GM21576 (cell line): ENCODE data around the gene COX6B1.
A peak's percentile ranks its signal among the peaks of the same experiment; 100 is the strongest.
"Not testable (repeated sequence)": the region's sequence is repeated elsewhere in the genome, so short reads cannot be mapped to it uniquely, and the experiment has no call there.

ENCODE experiments used
- ATAC-seq: cut with Tn5 transposase; IDR thresholded peaks from one replicate; pipeline ENCODE4 v1.9.1; 2021; ENCODE audit warnings: mild to moderate bottlenecking, moderate library complexity; ENCODE audit not compliant: unreplicated experiment

COX6B1 gene

GRCh38 chr19:35633727-35634440 lies 14.2 kb upstream of the COX6B1 start:
- no peak for ATAC-seq

GRCh38 chr19:35636651-35637050 lies 11.5 kb upstream of the COX6B1 start:
- ATAC-seq = no peak

- ATAC-seq = no peak
Measured at GRCh38 chr19:35637165-35637564, 11.0 kb upstream of the COX6B1 start.

GRCh38 chr19:35639321-35639639 lies 8.8 kb upstream of the COX6B1 start:
- no peak for ATAC-seq

- ATAC-seq = no peak
Measured at GRCh38 chr19:35639863-35640262, 8.3 kb upstream of the COX6B1 start.

GRCh38 chr19:35641515-35642151 lies 6.5 kb upstream of the COX6B1 start, which contains the start of gene ETV2:
Gene ETV2 (plus strand): TSS chr19:35641745. CDS start chr19:35642461, 716 bp downstream.
- ATAC-seq = no peak

GRCh38 chr19:35642312-35642711 lies 5.8 kb upstream of the COX6B1 start:
- no peak for ATAC-seq

GRCh38 chr19:35642798-35643254 lies 5.3 kb upstream of the COX6B1 start:
- no peak for ATAC-seq

- ATAC-seq = peak; percentile 28
Measured at GRCh38 chr19:35643255-35644205, 4.6 kb upstream of the COX6B1 start.

GRCh38 chr19:35644206-35644986 lies 3.7 kb upstream of the COX6B1 start:
- peak; percentile 60 for ATAC-seq

GRCh38 chr19:35644987-35645679 lies 3.0 kb upstream of the COX6B1 start:
- no peak for ATAC-seq

- ATAC-seq = no peak
Measured at GRCh38 chr19:35645680-35646511, 2.2 kb upstream of the COX6B1 start.

- no peak for ATAC-seq
Measured at GRCh38 chr19:35650581-35650980, 2.5 kb downstream of the COX6B1 start.

GRCh38 chr19:35654828-35655227 lies 6.7 kb downstream of the COX6B1 start:
- not testable (repeated sequence) for ATAC-seq

- ATAC-seq = no peak
Measured at GRCh38 chr19:35655600-35655999, 7.5 kb downstream of the COX6B1 start.

GRCh38 chr19:35656700-35657099 lies 8.6 kb downstream of the COX6B1 start:
- ATAC-seq = no peak

GRCh38 chr19:35657904-35658700 lies 10.0 kb downstream of the COX6B1 start:
- ATAC-seq = no peak

- no peak for ATAC-seq
Measured at GRCh38 chr19:35661995-35662340, 13.8 kb downstream of the COX6B1 start.
